NT2/D1 (cell line): Measurements from ENCODE around the gene SYCE1.
"Not testable (repeated sequence)": the region's sequence is repeated elsewhere in the genome, so short reads cannot be mapped to it uniquely, and the experiment has no call there.

ENCODE experiments used
- DNase-seq: peaks from one replicate; pipeline ENCODE4 v3.0.0-alpha.2; 2011; ENCODE audit warnings: low read depth, low spot score
- H3K27me3 ChIP-seq: 2 replicates; pipeline ENCODE4 v1.6.0; 2011; ENCODE audit warnings: mild to moderate bottlenecking; ENCODE audit not compliant: insufficient read length, insufficient read depth
- H3K36me3 ChIP-seq: 2 replicates; pipeline ENCODE4 v1.6.1; 2011; ENCODE audit warnings: mild to moderate bottlenecking, low read length, mixed read lengths; ENCODE audit not compliant: insufficient read depth, insufficient read length
- H3K4me1 ChIP-seq: 2 replicates; pipeline ENCODE4 v1.5.1; 2011; ENCODE audit not compliant: insufficient read depth, insufficient read length
- H3K4me3 ChIP-seq: 2 replicates; pipeline ENCODE4 v1.5.1; 2011; ENCODE audit warnings: low read depth; ENCODE audit not compliant: insufficient read length
- H3K9ac ChIP-seq: 2 replicates; pipeline ENCODE4 v1.6.0; 2011; ENCODE audit warnings: low read depth; ENCODE audit not compliant: insufficient read length
- H3K9me3 ChIP-seq: 2 replicates; pipeline ENCODE4 v1.5.1; 2011; ENCODE audit warnings: mild to moderate bottlenecking, low read length; ENCODE audit not compliant: insufficient read depth
- SUZ12 ChIP-seq: IDR thresholded peaks from 2 replicates; pipeline ENCODE4 v1.6.1; 2011; ENCODE audit not compliant: insufficient read length, insufficient read depth; ENCODE audit errors: extremely low read depth
- YY1 ChIP-seq: IDR thresholded peaks from 2 replicates; pipeline ENCODE4 v1.6.1; 2011; ENCODE audit not compliant: insufficient read length, insufficient read depth
- ZNF274 ChIP-seq: IDR thresholded peaks from 2 replicates; pipeline ENCODE4 v1.6.1; 2011; ENCODE audit warnings: mild to moderate bottlenecking, low read depth, low read length

The SYCE1 gene

DNA sequence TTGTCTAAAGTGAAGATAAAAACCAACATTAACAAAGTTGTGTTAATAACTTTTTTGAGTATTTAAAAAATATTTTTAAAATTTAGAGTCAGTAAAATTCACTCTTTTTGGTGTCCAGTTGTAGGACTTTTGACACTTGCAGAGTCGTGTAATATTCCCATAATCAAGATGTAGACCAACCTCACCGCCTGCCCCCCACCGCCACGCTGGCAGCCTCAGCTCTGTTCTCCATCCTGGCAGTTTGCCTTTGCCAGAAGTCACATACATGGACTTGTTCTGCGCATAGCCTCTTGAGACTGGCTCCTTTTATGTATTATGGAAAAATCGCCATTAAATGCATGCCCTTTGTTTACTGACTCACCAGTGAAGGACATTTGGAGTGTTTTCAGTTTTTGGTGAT lies 27.3 kb upstream of the SYCE1 start:
- H3K4me1 ChIP-seq = no peaks in the 10 kb centered on the region
- H3K9me3 ChIP-seq = no peaks in the 10 kb centered on the region
- H3K4me3 ChIP-seq = no peak overlapping the region
- H3K27me3 ChIP-seq = no peaks in the 10 kb centered on the region
- TF ChIP-seq ZNF274 = no peak
- TF ChIP-seq YY1 = no peak
- no peak for TF ChIP-seq SUZ12
- no peaks in the 10 kb centered on the region for H3K36me3 ChIP-seq
- DNase-seq = no peak
- H3K9ac ChIP-seq = no peak overlapping the region

DNA sequence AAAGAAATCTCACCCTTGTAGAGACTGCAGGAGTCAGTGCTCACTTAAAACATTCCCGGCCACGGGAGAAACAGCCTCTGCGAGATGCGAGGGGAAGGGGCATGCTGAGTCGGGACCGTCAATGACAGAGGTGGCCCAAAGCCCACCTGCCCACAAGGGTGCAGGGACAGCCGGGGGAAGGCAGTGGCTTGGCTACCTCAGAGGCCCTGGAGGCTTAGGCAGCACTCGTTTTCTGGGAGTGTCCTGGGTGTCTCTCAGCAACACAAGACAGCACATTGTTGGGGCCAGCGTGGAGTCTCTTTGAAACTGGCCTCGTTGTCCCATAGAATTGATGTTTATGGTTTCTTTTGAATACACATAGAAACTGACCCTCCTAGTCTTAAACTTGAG lies 25.6 kb upstream of the SYCE1 start:
- no peaks in the 10 kb centered on the region for H3K9me3 ChIP-seq
- no peak for DNase-seq
- no peaks in the 10 kb centered on the region for H3K36me3 ChIP-seq
- H3K27me3 ChIP-seq = no peaks in the 10 kb centered on the region
- no peak overlapping the region for H3K4me3 ChIP-seq
- no peak for TF ChIP-seq YY1
- TF ChIP-seq SUZ12 = no peak
- no peak for TF ChIP-seq ZNF274
- no peaks in the 10 kb centered on the region for H3K4me1 ChIP-seq
- H3K9ac ChIP-seq = no peak overlapping the region

DNA sequence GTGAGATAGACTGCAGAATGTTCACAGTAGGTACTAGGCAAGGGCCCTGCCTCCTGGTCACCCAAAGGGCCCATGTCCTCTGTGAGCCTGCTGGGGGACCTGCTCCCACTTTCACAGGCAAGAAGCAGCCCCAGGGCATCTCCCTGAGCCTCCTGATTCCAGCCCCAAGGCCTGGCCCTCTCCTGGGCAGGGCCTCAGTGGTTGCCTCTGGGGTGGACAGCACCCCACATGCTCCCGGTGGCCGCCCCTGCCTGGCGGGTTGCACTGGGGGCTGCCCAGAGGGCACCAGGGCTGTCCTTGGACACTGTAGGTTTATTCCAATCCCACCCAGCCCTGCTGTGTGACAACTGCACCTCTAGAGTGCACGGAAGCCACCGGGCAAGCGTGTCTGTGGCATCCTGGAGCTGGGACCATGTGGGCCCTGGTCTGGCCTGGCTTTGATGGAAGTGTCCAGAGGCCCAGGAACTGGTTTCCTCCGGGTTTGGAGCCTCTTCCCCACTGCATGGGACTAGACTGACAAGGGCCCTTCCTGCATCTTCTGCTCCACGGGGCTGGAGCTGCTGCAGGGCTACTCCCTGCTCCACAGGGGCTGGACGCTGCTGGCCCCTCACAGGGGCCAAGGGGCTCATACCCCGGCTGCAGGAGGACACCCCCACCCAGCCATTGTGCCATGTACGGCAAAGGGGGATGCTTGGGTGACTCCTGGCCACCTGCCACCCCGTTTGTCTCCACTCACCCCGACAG lies 25.0 kb upstream of the SYCE1 start:
- no peak overlapping the region for H3K4me3 ChIP-seq
- no peaks in the 10 kb centered on the region for H3K9me3 ChIP-seq
- H3K9ac ChIP-seq = no peak overlapping the region
- no peak for DNase-seq
- no peaks in the 10 kb centered on the region for H3K4me1 ChIP-seq
- TF ChIP-seq YY1 = no peak
- TF ChIP-seq ZNF274 = no peak
- TF ChIP-seq SUZ12 = no peak
- no peaks in the 10 kb centered on the region for H3K27me3 ChIP-seq
- H3K36me3 ChIP-seq = no peaks in the 10 kb centered on the region

DNA sequence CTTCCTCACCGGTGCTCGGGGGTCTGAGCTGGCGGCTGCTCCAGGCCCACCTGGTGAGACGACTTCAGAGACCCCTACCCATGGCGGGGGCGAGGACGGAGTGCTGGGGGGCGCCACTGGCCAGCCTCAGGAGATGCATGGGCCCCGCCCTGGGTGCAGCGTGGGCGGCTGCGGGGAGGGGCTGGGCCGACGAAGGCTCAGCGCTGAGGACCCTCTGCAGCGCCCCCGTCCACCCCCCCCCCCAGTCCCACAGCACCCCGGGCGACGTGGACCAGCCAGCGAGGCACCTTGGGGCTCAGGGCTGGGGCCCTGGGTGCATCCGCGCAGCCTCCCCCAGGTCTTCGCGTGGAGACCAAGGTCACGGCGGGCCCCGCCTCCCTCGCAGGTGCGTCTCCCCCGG lies 11.7 kb upstream of the SYCE1 start:
- not testable (repeated sequence) for DNase-seq, H3K4me1 ChIP-seq, H3K36me3 ChIP-seq, H3K27me3 ChIP-seq, H3K4me3 ChIP-seq, H3K9ac ChIP-seq
- H3K9me3 ChIP-seq = peaks cover 11% of the 10 kb centered on the region

DNA sequence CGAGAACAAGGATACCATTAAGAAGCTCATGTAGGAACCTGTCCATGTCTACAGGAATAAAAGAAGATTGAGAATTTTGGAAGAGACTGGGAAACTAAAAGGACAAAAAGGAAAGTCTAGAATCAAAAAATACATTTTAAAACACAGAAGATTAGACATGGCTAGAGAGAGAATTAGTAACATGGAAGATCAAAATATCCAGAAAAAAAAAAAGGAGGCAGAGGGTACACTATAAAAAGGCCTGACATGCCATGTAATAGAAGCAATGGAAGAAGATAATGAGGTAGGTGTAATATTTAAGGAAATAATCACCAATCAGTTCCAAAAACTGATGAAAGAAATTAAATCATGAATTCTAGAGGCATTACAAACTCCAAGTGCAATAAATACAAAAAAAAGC lies 8.1 kb upstream of the SYCE1 start:
- not testable (repeated sequence) for H3K27me3 ChIP-seq, H3K4me1 ChIP-seq, DNase-seq, H3K4me3 ChIP-seq, H3K36me3 ChIP-seq, H3K9ac ChIP-seq
- H3K9me3 ChIP-seq = peaks cover 11% of the 10 kb centered on the region

DNA sequence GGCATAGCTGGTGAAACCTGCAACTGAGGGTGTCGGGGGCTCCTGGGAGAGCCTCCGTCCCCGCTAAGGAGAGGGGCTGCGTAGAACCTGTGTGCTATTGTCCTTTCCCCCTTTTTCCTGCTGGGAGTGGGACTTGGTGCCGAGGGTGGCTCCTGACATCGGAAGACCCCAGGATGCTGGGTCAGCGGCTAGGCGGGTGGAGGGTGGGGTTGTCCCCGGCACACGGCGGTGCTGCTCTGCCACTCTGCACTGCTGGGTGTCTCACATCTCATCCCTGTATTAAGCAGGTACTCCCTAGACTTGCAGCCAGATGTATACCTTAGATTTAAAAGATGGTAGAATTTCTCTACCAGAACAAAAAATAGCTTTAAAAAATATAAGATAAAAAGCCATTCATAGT lies 6.7 kb upstream of the SYCE1 start:
- not testable (repeated sequence) for H3K36me3 ChIP-seq, DNase-seq, H3K9ac ChIP-seq, H3K4me1 ChIP-seq, H3K4me3 ChIP-seq
- Histone ChIP-seq H3K9me3 (peaks cover 15% of the 10 kb centered on the region), H3K27me3 (peaks cover 16% of the 10 kb centered on the region)

DNA sequence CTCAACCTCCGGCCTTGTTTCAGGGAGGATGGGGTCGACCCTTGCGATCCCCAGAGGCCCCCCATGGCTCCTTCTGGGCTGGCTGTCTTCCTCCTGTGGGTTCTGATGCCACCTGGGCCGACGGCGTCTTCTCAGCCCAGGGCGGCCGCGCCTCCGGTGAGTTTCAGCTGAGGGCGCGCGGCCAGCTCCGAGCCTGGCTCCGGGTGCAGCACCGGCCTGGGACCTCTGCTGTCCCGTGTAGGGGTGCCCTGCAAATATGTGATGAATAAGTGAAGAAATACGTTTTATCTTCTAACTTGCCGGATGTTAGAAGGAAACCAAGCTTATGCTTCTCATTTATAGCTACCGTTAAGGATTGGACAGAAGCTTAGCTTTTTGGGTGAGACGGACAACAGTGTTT lies 4.4 kb upstream of the SYCE1 start:
- not testable (repeated sequence) for H3K4me3 ChIP-seq, DNase-seq, H3K9ac ChIP-seq, H3K4me1 ChIP-seq, H3K36me3 ChIP-seq
- H3K27me3 ChIP-seq = peaks cover 22% of the 10 kb centered on the region
- peaks cover 26% of the 10 kb centered on the region for H3K9me3 ChIP-seq

DNA sequence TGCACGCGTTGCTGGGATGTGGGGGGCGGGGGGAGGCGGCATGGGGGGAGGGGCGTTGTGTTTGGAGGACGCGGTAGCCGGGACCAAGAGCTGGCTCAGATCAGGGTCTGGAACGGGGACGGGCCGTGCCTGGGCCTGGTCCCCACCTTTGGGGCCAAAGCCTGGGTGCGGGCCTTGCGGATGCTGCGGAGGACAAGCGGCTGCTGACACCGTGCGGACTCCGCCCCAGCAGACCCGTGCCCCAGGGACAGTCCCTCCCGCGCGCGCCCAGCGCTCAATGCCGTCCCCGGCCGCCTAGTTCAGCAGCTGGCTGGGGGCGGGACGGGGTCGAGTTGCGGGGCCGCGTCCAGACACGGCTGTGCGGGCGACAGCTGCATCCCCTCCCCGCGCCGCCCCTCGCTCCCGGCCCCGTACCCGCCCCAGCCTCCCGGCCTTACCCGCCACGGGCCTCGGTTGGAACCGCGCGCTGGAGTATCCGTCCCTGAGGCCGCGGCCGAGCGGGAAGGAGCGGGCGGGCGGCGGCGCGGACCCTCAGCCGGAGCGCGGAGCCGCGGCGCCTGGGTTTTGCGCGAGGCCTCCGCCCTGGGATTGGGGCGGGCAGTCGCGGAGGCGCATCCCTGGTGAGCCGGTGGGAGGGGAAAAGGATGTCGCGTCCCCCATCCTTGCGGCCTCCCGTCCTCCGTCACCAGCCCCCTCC lies 3.6 kb upstream of the SYCE1 start:
- Histone ChIP-seq H3K9me3 (peaks cover 26% of the 10 kb centered on the region), H3K27me3 (peaks cover 22% of the 10 kb centered on the region)
- H3K4me1 ChIP-seq, H3K9ac ChIP-seq, H3K36me3 ChIP-seq, H3K4me3 ChIP-seq, DNase-seq: not testable (repeated sequence)
